Thoracic aorta (tissue), 2 donors: Measurements from ENCODE around the gene CCT7. TPM values are rescaled to one million over a fixed set of nuclear protein-coding genes. Genes with fewer than 3 reads are reported as not detected.

Source experiments
- ATAC-seq: fragments of 150-250 bp; one replicate; pipeline ENCODE4 v1.8.0; 2017; ENCODE audit warnings: low read depth; ENCODE audit not compliant: insufficient number of reproducible peaks, low FRiP score
- DNase-seq: peaks from one replicate; pipeline ENCODE4 v3.0.0-alpha.2; 2020; ENCODE audit warnings: low spot score
- H3K27ac ChIP-seq, 2 donors: fragments of 200-600 bp; sonication (generic); 1 replicate in 1 of 2; 2 replicates in 1 of 2; pipeline ENCODE4 v1.5.1; 2016; ENCODE audit warnings: mild to moderate bottlenecking in 2 of 2, moderate library complexity in 2 of 2
- H3K27me3 ChIP-seq: fragments of 200-600 bp; sonication (generic); replicated peaks from 2 replicates; pipeline ENCODE4 v1.6.0; 2016; ENCODE audit warnings: mild to moderate bottlenecking; ENCODE audit not compliant: insufficient read depth
- H3K36me3 ChIP-seq: fragments of 200-600 bp; sonication (generic); one replicate; pipeline ENCODE4 v1.5.1; 2016
- H3K4me1 ChIP-seq, 2 donors: fragments of 200-600 bp; sonication (generic); 1 replicate in 1 of 2; 2 replicates in 1 of 2; pipeline versions ENCODE4 v1.5.1 to v1.6.0; 2016; ENCODE audit warnings: low read depth in 2 of 2, mild to moderate bottlenecking in 1 of 2; ENCODE audit not compliant: control insufficient read depth in 1 of 2
- H3K4me3 ChIP-seq: fragments of 200-600 bp; sonication (generic); 2 replicates; pipeline ENCODE4 v1.5.1; 2016; ENCODE audit warnings: mild to moderate bottlenecking
- H3K9me3 ChIP-seq: fragments of 200-600 bp; sonication (generic); 2 replicates; pipeline ENCODE4 v1.5.1; 2016
- CTCF ChIP-seq: fragments of 200-600 bp; sonication (generic); IDR thresholded peaks from one replicate; pipeline ENCODE4 v1.5.1; 2019; ENCODE audit warnings: antibody characterized with exemption
- total RNA-seq, 2 donors: library from RNA; depleted of rRNA; stranded (reverse); fragments of >200 nt; gene quantifications; one replicate each; pipeline versions ENCODE4 v1.1.0 to v1.2.3, GENCODE V29; 2016

CCT7 gene
- total RNA-seq, 2 donors from 2014 or later, result 121 to 144 TPM

GRCh38 chr2:73210696-73211095 lies 23.4 kb upstream of the CCT7 start:
- Histone ChIP-seq H3K36me3 (no peaks in the 10 kb centered on the region), H3K27me3 (no peaks in the 10 kb centered on the region), H3K27ac (no peak overlapping the region), H3K9me3 (no peaks in the 10 kb centered on the region), H3K4me3 (no peak overlapping the region), H3K4me1 (peaks cover 15 to 34% of the 10 kb centered on the region in 2 donors)
- no peak for DNase-seq
- no peak for ATAC-seq
- no peak for TF ChIP-seq CTCF

- Histone ChIP-seq H3K4me3 (no peak overlapping the region), H3K36me3 (no peaks in the 10 kb centered on the region), H3K27me3 (no peaks in the 10 kb centered on the region), H3K27ac (peak overlapping the region; percentile 52 to 81), H3K4me1 (peaks cover 15 to 36% of the 10 kb centered on the region in 2 donors), H3K9me3 (no peaks in the 10 kb centered on the region)
- TF ChIP-seq CTCF, result no peak
- ATAC-seq (no peak), DNase-seq (no peak)
Measured at GRCh38 chr2:73212098-73212447, 22.0 kb upstream of the CCT7 start.

GRCh38 chr2:73212448-73213176 lies 21.5 kb upstream of the CCT7 start:
- ATAC-seq (peak; percentile 74), DNase-seq (no peak)
- no peaks in the 10 kb centered on the region for H3K9me3 ChIP-seq
- no peak overlapping the region for H3K4me3 ChIP-seq
- peaks cover 15 to 36% of the 10 kb centered on the region in 2 donors for H3K4me1 ChIP-seq
- no peaks in the 10 kb centered on the region for H3K36me3 ChIP-seq
- TF ChIP-seq CTCF, result peak; percentile 95
- H3K27ac ChIP-seq, result peak overlapping the region; percentile 72 to 81
- no peaks in the 10 kb centered on the region for H3K27me3 ChIP-seq

- H3K4me1 ChIP-seq, result peaks cover 15 to 36% of the 10 kb centered on the region in 2 donors
- H3K4me3 ChIP-seq, result peak within 1 kb of the TSS; percentile 81
- DNase-seq (peak; percentile 66), ATAC-seq (peak; percentile 46)
- no peaks in the 10 kb centered on the region for H3K9me3 ChIP-seq
- TF ChIP-seq CTCF, result peak; percentile 9
- H3K36me3 ChIP-seq, result no peaks in the 10 kb centered on the region
- no peaks in the 10 kb centered on the region for H3K27me3 ChIP-seq
- peak within 1 kb of the TSS; percentile 72 to 81 for H3K27ac ChIP-seq
Measured at GRCh38 chr2:73214120-73215035, 19.7 kb upstream of the CCT7 start, which contains the start of gene SMYD5. Gene SMYD5 (plus strand): TSS chr2:73214245. CDS start chr2:73214267, 22 bp downstream.

- no peak overlapping the region for H3K4me3 ChIP-seq
- no peak for DNase-seq
Measured at GRCh38 chr2:73215254-73215653, 18.9 kb upstream of the CCT7 start.

More at GRCh38 chr2:73215254-73215653, 18.9 kb upstream of the CCT7 start:
- Histone ChIP-seq H3K27ac (no peak overlapping the region), H3K9me3 (no peaks in the 10 kb centered on the region), H3K36me3 (no peaks in the 10 kb centered on the region), H3K4me1 (peaks cover 15 to 36% of the 10 kb centered on the region in 2 donors), H3K27me3 (no peaks in the 10 kb centered on the region)
- TF ChIP-seq CTCF, result no peak
- no peak for ATAC-seq
